SU-DHL-6 (cell line): ENCODE measurements around the gene VAV3.
A peak's percentile ranks its signal among the peaks of the same experiment; 100 is the strongest.

Experiments used
- H2AFZ ChIP-seq: fragments of 200-600 bp; sonication (generic); 2 replicates; pipeline ENCODE4 v1.6.1; 2014; ENCODE audit warnings: low read depth, mild to moderate bottlenecking, moderate library complexity, mixed read lengths, antibody characterized with exemption, low read length; ENCODE audit not compliant: severe bottlenecking
- H3F3A ChIP-seq: fragments of 200-600 bp; shearing (Covaris generic); 2 replicates; pipeline ENCODE4 v1.6.0; 2016; ENCODE audit warnings: antibody characterized with exemption, mild to moderate bottlenecking; ENCODE audit not compliant: insufficient read depth
- H3K27ac ChIP-seq: fragments of 200-600 bp; sonication (generic); 2 replicates; pipeline ENCODE4 v1.5.1; 2016; ENCODE audit warnings: low read depth, mild to moderate bottlenecking, low read length, moderate library complexity, mixed read lengths
- H3K27me3 ChIP-seq: fragments of 200-600 bp; sonication (generic), shearing (Covaris generic); 2 replicates; pipeline ENCODE4 v1.6.0; 2014; ENCODE audit warnings: mild to moderate bottlenecking, low read length
- H3K36me3 ChIP-seq: fragments of 200-600 bp; sonication (generic); 2 replicates; pipeline ENCODE4 v1.6.1; 2014; ENCODE audit warnings: mild to moderate bottlenecking, low read length, mixed read lengths
- H3K4me2 ChIP-seq: fragments of 300-600, 200-600 bp; shearing (Covaris generic), sonication (generic); 2 replicates; pipeline ENCODE4 v1.6.0; 2014; ENCODE audit warnings: low read length, low read depth, mild to moderate bottlenecking; ENCODE audit not compliant: poor library complexity, severe bottlenecking
- H3K4me3 ChIP-seq: fragments of 200-600 bp; sonication (generic); 2 replicates; pipeline ENCODE4 v1.5.1; 2014; ENCODE audit warnings: antibody characterized with exemption, low read length, mild to moderate bottlenecking, mixed read lengths; ENCODE audit not compliant: insufficient read depth, poor library complexity, severe bottlenecking
- H3K79me2 ChIP-seq: fragments of 200-600 bp; sonication (generic); 2 replicates; pipeline ENCODE4 v1.6.1; 2014; ENCODE audit warnings: mild to moderate bottlenecking, low read length, moderate library complexity; ENCODE audit not compliant: insufficient read depth
- H3K9ac ChIP-seq: fragments of 200-600 bp; sonication (generic); 2 replicates; pipeline ENCODE4 v1.7.0; 2014; ENCODE audit warnings: mild to moderate bottlenecking, low read length
- H3K9me2 ChIP-seq: fragments of 200-600 bp; sonication (generic); replicated peaks from 2 replicates; pipeline ENCODE4 v1.6.1; 2014; ENCODE audit warnings: low read length; ENCODE audit not compliant: insufficient read depth
- H3K9me3 ChIP-seq: fragments of 200-600 bp; sonication (generic); 2 replicates; pipeline ENCODE4 v1.6.1; 2014; ENCODE audit warnings: low read length, mixed read lengths; ENCODE audit not compliant: insufficient read depth
- H4K20me1 ChIP-seq: fragments of 200-600 bp; sonication (generic); 2 replicates; pipeline ENCODE4 v1.6.1; 2014; ENCODE audit warnings: low read depth, mild to moderate bottlenecking, antibody characterized with exemption, low read length, moderate library complexity, mixed read lengths
- CTCF ChIP-seq: fragments of 200-600 bp; sonication (generic); IDR thresholded peaks from one replicate; pipeline ENCODE4 v1.5.1; 2017; ENCODE audit warnings: antibody characterized with exemption, mild to moderate bottlenecking, low read length, moderate library complexity; ENCODE audit not compliant: insufficient read depth, poor library complexity, severe bottlenecking
- EZH2phosphoT487 ChIP-seq: fragments of 200-600 bp; sonication (generic), shearing (Covaris generic); conservative IDR thresholded peaks from 2 replicates; pipeline ENCODE4 v1.6.1; 2018; ENCODE audit warnings: mild to moderate bottlenecking, antibody characterized with exemption, low read length, moderate library complexity, mixed read lengths

Gene VAV3

GRCh38 chr1:107897438-107898345, 67.3 kb downstream of the VAV3 start:
- Histone ChIP-seq H3K9ac (peak overlapping the region; percentile 21; the same call in 1 of the 2 replicates), H3K27me3 (no peaks in the 10 kb centered on the region), H3F3A (peaks cover 31% of the 10 kb centered on the region), H4K20me1 (no peaks in the 10 kb centered on the region), H3K9me2 (no peaks in the 10 kb centered on the region), H3K4me2 (peak overlapping the region; percentile 60), H3K4me3 (peak overlapping the region; percentile 12), H3K9me3 (no peaks in the 10 kb centered on the region), H3K27ac (peak overlapping the region; percentile 75), H3K79me2 (no peaks in the 10 kb centered on the region), H3K36me3 (0 out of 2 replicates have a peak, but pooled peaks cover 3% of the 10 kb centered on the region), H2AFZ (peak overlapping the region; percentile 7)
- TF ChIP-seq EZH2phosphoT487 (no peak), CTCF (peak; percentile 12)

GRCh38 chr1:107896936-107897335, 68.0 kb downstream of the VAV3 start:
- H4K20me1 ChIP-seq, result no peaks in the 10 kb centered on the region
- no peaks in the 10 kb centered on the region for H3K9me3 ChIP-seq
- H3F3A ChIP-seq, result peaks cover 31% of the 10 kb centered on the region
- no peaks in the 10 kb centered on the region for H3K79me2 ChIP-seq
- H3K4me3 ChIP-seq, result no peak overlapping the region
- no peaks in the 10 kb centered on the region for H3K27me3 ChIP-seq
- H3K27ac ChIP-seq, result peak overlapping the region; percentile 75
- H3K9ac ChIP-seq, result peak overlapping the region; percentile 21; the same call in 1 of the 2 replicates
- peak overlapping the region; percentile 60 for H3K4me2 ChIP-seq
- H2AFZ ChIP-seq, result peak overlapping the region; percentile 7
- TF ChIP-seq CTCF, result no peak
- TF ChIP-seq EZH2phosphoT487, result no peak
- 0 out of 2 replicates have a peak, but pooled peaks cover 3% of the 10 kb centered on the region for H3K36me3 ChIP-seq
- no peaks in the 10 kb centered on the region for H3K9me2 ChIP-seq

GRCh38 chr1:107896401-107896800, 68.6 kb downstream of the VAV3 start:
- peaks cover 31% of the 10 kb centered on the region for H3F3A ChIP-seq
- H4K20me1 ChIP-seq, result no peaks in the 10 kb centered on the region
- no peak overlapping the region for H3K4me3 ChIP-seq
- TF ChIP-seq EZH2phosphoT487, result no peak
- no peak for TF ChIP-seq CTCF
- H3K27ac ChIP-seq, result peak overlapping the region; percentile 75
- H3K36me3 ChIP-seq, result 0 out of 2 replicates have a peak, but pooled peaks cover 3% of the 10 kb centered on the region
- no peaks in the 10 kb centered on the region for H3K27me3 ChIP-seq
- no peaks in the 10 kb centered on the region for H3K9me2 ChIP-seq
- H3K79me2 ChIP-seq, result no peaks in the 10 kb centered on the region
- H3K4me2 ChIP-seq, result peak overlapping the region; percentile 60
- H3K9ac ChIP-seq, result no peak overlapping the region
- no peaks in the 10 kb centered on the region for H3K9me3 ChIP-seq
- no peak overlapping the region for H2AFZ ChIP-seq
